MV-4-11 (cell line): Measurements from ENCODE around the gene VANGL2.
A peak's percentile ranks its signal among the peaks of the same experiment; 100 is the strongest.
"Not testable (repeated sequence)": the region's sequence is repeated elsewhere in the genome, so short reads cannot be mapped to it uniquely, and the experiment has no call there.

Experiments
- DNase-seq: peaks from one replicate; lab custom pipeline; 2025; lab: John Stamatoyannopoulos, UW

Gene VANGL2

GRCh38 chr1:160370561-160371345 is 29.6 kb upstream of the VANGL2 start:
- no peak for DNase-seq

- no peak for DNase-seq
Observed at GRCh38 chr1:160371346-160371631, 29.1 kb upstream of the VANGL2 start.

GRCh38 chr1:160371756-160372155 is 28.6 kb upstream of the VANGL2 start:
- DNase-seq, result peak; percentile 51

- peak; percentile 46 for DNase-seq
Observed at GRCh38 chr1:160373696-160374095, 26.7 kb upstream of the VANGL2 start.

GRCh38 chr1:160374306-160375110 is 25.9 kb upstream of the VANGL2 start:
- DNase-seq, result no peak

- DNase-seq, result peak; percentile 49
Observed at GRCh38 chr1:160375788-160376524, 24.4 kb upstream of the VANGL2 start.

- DNase-seq, result peak; percentile 74
Observed at GRCh38 chr1:160376525-160377131, 23.7 kb upstream of the VANGL2 start.

GRCh38 chr1:160377585-160378206 is 22.7 kb upstream of the VANGL2 start:
- no peak for DNase-seq

GRCh38 chr1:160384812-160385211 is 15.6 kb upstream of the VANGL2 start:
- not testable (repeated sequence) for DNase-seq

- DNase-seq, result not testable (repeated sequence)
Observed at GRCh38 chr1:160388406-160388805, 12.0 kb upstream of the VANGL2 start.

GRCh38 chr1:160394673-160395072 is 5.7 kb upstream of the VANGL2 start:
- no peak for DNase-seq

GRCh38 chr1:160397651-160398050 is 2.7 kb upstream of the VANGL2 start:
- no peak for DNase-seq

GRCh38 chr1:160398823-160399222 is 1.5 kb upstream of the VANGL2 start:
- DNase-seq, result no peak

- DNase-seq, result no peak
Observed at GRCh38 chr1:160399544-160400222, 681 bp upstream of the VANGL2 start.

GRCh38 chr1:160400646-160401486 is 502 bp downstream of the VANGL2 start:
- DNase-seq, result no peak

- no peak for DNase-seq
Observed at GRCh38 chr1:160401487-160401805, 1.1 kb downstream of the VANGL2 start.

- no peak for DNase-seq
Observed at GRCh38 chr1:160402001-160402795, 1.8 kb downstream of the VANGL2 start.

- no peak for DNase-seq
Observed at GRCh38 chr1:160403244-160403643, 2.9 kb downstream of the VANGL2 start.

- DNase-seq, result no peak
Observed at GRCh38 chr1:160404094-160404493, 3.7 kb downstream of the VANGL2 start.
